DND-41 (cell line): ENCODE results near the gene CCDC120.
A peak's percentile ranks its signal among the peaks of the same experiment; 100 is the strongest.

Experiments used
- ATAC-seq: fragments of 200-7000 bp; cut with Tn5 transposase; 3 replicates; pipeline ENCODE4 v1.9.1; 2021; ENCODE audit warnings: low read depth; ENCODE audit not compliant: insufficient read depth
- DNase-seq: peaks from one replicate; pipeline ENCODE4 v3.0.0-alpha.2; 2020
- H2AFZ ChIP-seq: 2 replicates; pipeline ENCODE4 v1.6.0; 2012; ENCODE audit warnings: low read depth, low read length
- H3K27ac ChIP-seq: 2 replicates; pipeline ENCODE4 v1.5.1; 2012; ENCODE audit warnings: low read length, inconsistent platforms
- H3K27me3 ChIP-seq: fragments of 200-600 bp; sonication (generic); 2 replicates; pipeline ENCODE4 v1.6.0; 2012; ENCODE audit warnings: low read length, mild to moderate bottlenecking, inconsistent platforms; ENCODE audit not compliant: insufficient read depth, poor library complexity
- H3K36me3 ChIP-seq: 2 replicates; pipeline ENCODE4 v1.5.1; 2012; ENCODE audit warnings: low read length, inconsistent platforms; ENCODE audit not compliant: insufficient read depth
- H3K4me1 ChIP-seq: 2 replicates; pipeline ENCODE4 v1.5.1; 2012; ENCODE audit warnings: mild to moderate bottlenecking, low read length; ENCODE audit not compliant: insufficient read depth
- H3K4me2 ChIP-seq: 2 replicates; pipeline ENCODE4 v1.6.0; 2012; ENCODE audit warnings: mild to moderate bottlenecking, moderate library complexity, low read length, inconsistent platforms; ENCODE audit not compliant: insufficient read depth
- H3K4me3 ChIP-seq, 2 experiments: fragments of 200-600 bp in 1 of 2; shearing (Covaris generic) in 1 of 2; 2 replicates each; pipeline ENCODE4 v1.5.1; 2012 to 2016; ENCODE audit warnings: inconsistent platforms in 2 of 2, low read length in 2 of 2, mild to moderate bottlenecking in 2 of 2, low read depth in 1 of 2, moderate library complexity in 1 of 2
- H3K79me2 ChIP-seq: 2 replicates; pipeline ENCODE4 v1.6.0; 2012; ENCODE audit warnings: low read length, inconsistent platforms; ENCODE audit not compliant: insufficient read depth
- H3K9ac ChIP-seq: 2 replicates; pipeline ENCODE4 v1.6.0; 2012; ENCODE audit warnings: low read depth, mild to moderate bottlenecking, inconsistent platforms, low read length, moderate library complexity
- H3K9me3 ChIP-seq: 2 replicates; pipeline ENCODE4 v1.5.1; 2012; ENCODE audit warnings: low read length, moderate library complexity, mild to moderate bottlenecking, inconsistent platforms; ENCODE audit not compliant: insufficient read depth, severe bottlenecking
- H4K20me1 ChIP-seq: 2 replicates; pipeline ENCODE4 v1.6.0; 2012; ENCODE audit warnings: low read length; ENCODE audit not compliant: insufficient read depth
- EZH2 ChIP-seq: IDR thresholded peaks from 3 replicates; pipeline ENCODE4 v1.6.1; 2012; ENCODE audit warnings: borderline replicate concordance, low read depth, mild to moderate bottlenecking, moderate library complexity, low read length, inconsistent platforms; ENCODE audit not compliant: severe bottlenecking
- TF ChIP-seq, protein P1 (sequence below): IDR thresholded peaks from 2 replicates; pipeline ENCODE4 v1.5.1; 2012; ENCODE audit warnings: borderline replicate concordance, low read length, moderate library complexity, mild to moderate bottlenecking; ENCODE audit not compliant: poor library complexity, severe bottlenecking; ENCODE audit errors: extremely low read depth

Gene CCDC120

DNA sequence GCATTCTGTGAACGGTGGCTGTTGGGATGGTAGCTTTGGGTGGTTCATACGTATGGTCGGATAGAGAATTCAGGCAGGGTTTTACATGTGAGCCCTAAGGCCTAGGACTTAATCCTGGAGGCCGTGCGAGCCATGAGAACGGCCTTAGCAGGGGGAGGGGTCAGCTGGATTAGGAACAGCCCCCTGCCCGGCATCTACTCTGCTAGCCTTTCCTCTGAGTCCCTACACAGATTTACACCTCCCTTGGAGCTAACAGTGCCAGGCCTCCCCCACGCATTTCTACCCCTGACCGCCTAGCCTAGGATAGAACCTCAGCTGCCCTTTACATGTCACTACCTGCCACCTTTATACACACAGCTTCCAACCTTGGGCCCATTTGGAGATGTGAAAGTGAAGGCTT lies 7.9 kb downstream of the CCDC120 start:
- TF ChIP-seq, protein P1, sequence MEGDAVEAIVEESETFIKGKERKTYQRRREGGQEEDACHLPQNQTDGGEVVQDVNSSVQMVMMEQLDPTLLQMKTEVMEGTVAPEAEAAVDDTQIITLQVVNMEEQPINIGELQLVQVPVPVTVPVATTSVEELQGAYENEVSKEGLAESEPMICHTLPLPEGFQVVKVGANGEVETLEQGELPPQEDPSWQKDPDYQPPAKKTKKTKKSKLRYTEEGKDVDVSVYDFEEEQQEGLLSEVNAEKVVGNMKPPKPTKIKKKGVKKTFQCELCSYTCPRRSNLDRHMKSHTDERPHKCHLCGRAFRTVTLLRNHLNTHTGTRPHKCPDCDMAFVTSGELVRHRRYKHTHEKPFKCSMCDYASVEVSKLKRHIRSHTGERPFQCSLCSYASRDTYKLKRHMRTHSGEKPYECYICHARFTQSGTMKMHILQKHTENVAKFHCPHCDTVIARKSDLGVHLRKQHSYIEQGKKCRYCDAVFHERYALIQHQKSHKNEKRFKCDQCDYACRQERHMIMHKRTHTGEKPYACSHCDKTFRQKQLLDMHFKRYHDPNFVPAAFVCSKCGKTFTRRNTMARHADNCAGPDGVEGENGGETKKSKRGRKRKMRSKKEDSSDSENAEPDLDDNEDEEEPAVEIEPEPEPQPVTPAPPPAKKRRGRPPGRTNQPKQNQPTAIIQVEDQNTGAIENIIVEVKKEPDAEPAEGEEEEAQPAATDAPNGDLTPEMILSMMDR = no peak
- TF ChIP-seq EZH2 = no peak
- H3K4me2 ChIP-seq = no peak overlapping the region
- H4K20me1 ChIP-seq = no peaks in the 10 kb centered on the region
- H3K9ac ChIP-seq = no peak overlapping the region
- H3K27ac ChIP-seq = no peak overlapping the region
- ATAC-seq (no peak), DNase-seq (no peak)
- peaks cover 18% of the 10 kb centered on the region for H3K36me3 ChIP-seq
- 0 out of 2 replicates have a peak, but pooled peaks cover 2% of the 10 kb centered on the region for H3K79me2 ChIP-seq
- no peaks in the 10 kb centered on the region for H3K9me3 ChIP-seq
- no peak overlapping the region for H3K4me3 ChIP-seq
- no peak overlapping the region for H2AFZ ChIP-seq
- no peaks in the 10 kb centered on the region for H3K27me3 ChIP-seq
- H3K4me1 ChIP-seq = no peaks in the 10 kb centered on the region

DNA sequence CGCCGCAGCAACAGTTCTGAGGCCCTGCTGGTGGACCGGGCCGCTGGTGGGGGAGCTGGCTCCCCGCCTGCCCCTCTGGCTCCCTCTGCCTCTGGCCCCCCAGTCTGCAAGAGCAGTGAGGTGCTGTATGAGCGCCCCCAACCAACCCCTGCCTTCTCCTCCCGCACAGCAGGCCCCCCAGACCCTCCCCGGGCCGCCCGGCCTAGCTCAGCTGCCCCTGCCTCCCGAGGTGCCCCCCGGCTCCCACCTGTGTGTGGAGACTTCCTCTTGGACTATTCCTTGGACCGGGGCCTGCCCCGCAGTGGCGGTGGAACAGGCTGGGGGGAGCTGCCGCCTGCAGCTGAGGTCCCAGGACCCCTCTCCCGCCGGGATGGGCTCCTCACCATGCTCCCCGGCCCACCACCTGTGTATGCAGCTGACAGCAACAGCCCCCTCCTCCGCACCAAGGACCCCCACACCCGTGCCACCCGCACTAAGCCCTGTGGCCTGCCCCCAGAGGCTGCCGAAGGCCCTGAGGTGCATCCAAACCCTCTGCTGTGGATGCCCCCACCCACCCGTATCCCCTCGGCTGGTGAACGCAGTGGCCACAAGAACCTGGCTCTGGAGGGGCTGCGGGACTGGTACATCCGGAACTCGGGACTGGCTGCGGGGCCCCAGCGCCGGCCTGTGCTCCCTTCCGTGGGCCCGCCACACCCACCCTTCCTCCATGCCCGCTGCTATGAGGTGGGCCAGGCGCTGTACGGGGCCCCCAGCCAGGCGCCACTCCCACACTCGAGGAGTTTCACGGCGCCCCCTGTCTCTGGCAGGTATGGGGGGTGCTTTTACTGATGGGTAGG lies 8.7 kb downstream of the CCDC120 start:
- no peak overlapping the region for H2AFZ ChIP-seq
- H3K36me3 ChIP-seq = peaks cover 18% of the 10 kb centered on the region
- H3K4me2 ChIP-seq = no peak overlapping the region
- 0 out of 3 replicates have a peak, but pooled peaks have one; percentile 17 for ATAC-seq
- no peaks in the 10 kb centered on the region for H4K20me1 ChIP-seq
- H3K4me1 ChIP-seq = peaks cover 6% of the 10 kb centered on the region
- no peak overlapping the region for H3K9ac ChIP-seq
- H3K9me3 ChIP-seq = no peaks in the 10 kb centered on the region
- no peak overlapping the region for H3K4me3 ChIP-seq
- TF ChIP-seq, protein P1 = no peak
- no peak for TF ChIP-seq EZH2
- H3K79me2 ChIP-seq = peaks cover 3% of the 10 kb centered on the region
- H3K27me3 ChIP-seq = no peaks in the 10 kb centered on the region
- DNase-seq = no peak
- H3K27ac ChIP-seq = no peak overlapping the region

DNA sequence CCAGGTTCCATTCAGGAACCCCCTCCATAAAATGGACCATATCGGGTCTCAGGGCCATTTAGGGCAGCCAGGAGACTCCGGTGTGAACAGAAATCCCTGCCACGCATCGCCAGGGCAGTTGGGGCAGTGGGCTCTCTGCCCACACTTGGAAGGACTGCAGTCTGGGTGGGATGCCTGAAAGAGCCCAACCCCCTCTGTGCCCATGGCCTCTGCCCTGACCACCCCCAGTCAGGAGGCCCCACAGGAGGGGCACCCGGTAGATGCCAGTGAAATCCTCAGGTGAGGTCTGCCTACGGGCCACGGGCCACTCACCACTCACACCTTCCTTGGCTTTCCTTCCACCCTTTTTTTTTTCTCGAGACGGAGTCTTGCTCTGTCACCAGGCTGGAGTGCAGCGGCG lies 10.2 kb downstream of the CCDC120 start:
- peaks cover 16% of the 10 kb centered on the region for H3K79me2 ChIP-seq
- H3K27ac ChIP-seq = no peak overlapping the region
- no peak overlapping the region for H3K4me2 ChIP-seq
- TF ChIP-seq, protein P1 = no peak
- no peak for TF ChIP-seq EZH2
- no peak overlapping the region for H3K4me3 ChIP-seq
- H3K9ac ChIP-seq = no peak overlapping the region
- H2AFZ ChIP-seq = no peak overlapping the region
- no peaks in the 10 kb centered on the region; the same call in 1 of the 2 replicates for H4K20me1 ChIP-seq
- peaks cover 18% of the 10 kb centered on the region for H3K4me1 ChIP-seq
- DNase-seq (no peak), ATAC-seq (no peak)
- peaks cover 12% of the 10 kb centered on the region for H3K36me3 ChIP-seq
- H3K27me3 ChIP-seq = no peaks in the 10 kb centered on the region
- H3K9me3 ChIP-seq = no peaks in the 10 kb centered on the region
